HEK293 (cell line): ENCODE results near the gene CHMP1B.

Source experiments
- FEZF1 ChIP-seq: fragments of 450-650 bp; formaldehyde crosslinking; IDR thresholded peaks from 2 replicates; pipeline ENCODE4 v1.5.1; 2016; ENCODE audit warnings: missing biosample characterization, missing genetic modification characterization
- GLIS2 ChIP-seq: fragments of 450-650 bp; formaldehyde crosslinking; IDR thresholded peaks from 2 replicates; pipeline ENCODE4 v1.5.1; 2016; ENCODE audit warnings: missing biosample characterization, missing genetic modification characterization
- OSR2 ChIP-seq: fragments of 450-650 bp; formaldehyde crosslinking; IDR thresholded peaks from 2 replicates; pipeline ENCODE4 v1.5.1; 2016; ENCODE audit warnings: missing biosample characterization, missing genetic modification characterization
- PRDM10 ChIP-seq: fragments of 450-650 bp; formaldehyde crosslinking; IDR thresholded peaks from 2 replicates; pipeline ENCODE4 v1.5.1; 2016; ENCODE audit warnings: missing biosample characterization, missing genetic modification characterization
- SETDB1 ChIP-seq: IDR thresholded peaks from one replicate; pipeline ENCODE4 v1.6.1; 2017; ENCODE audit warnings: mild to moderate bottlenecking, low read length, moderate library complexity, mixed read lengths; ENCODE audit not compliant: insufficient read length
- SP2 ChIP-seq: fragments of 450-650 bp; formaldehyde crosslinking; IDR thresholded peaks from 2 replicates; pipeline ENCODE4 v1.5.1; 2016; ENCODE audit warnings: missing biosample characterization, missing genetic modification characterization
- ZBTB20 ChIP-seq: fragments of 450-650 bp; formaldehyde crosslinking; IDR thresholded peaks from 2 replicates; pipeline ENCODE4 v1.5.1; 2016; ENCODE audit warnings: missing biosample characterization, missing genetic modification characterization
- ZNF121 ChIP-seq: fragments of 450-650 bp; formaldehyde crosslinking; IDR thresholded peaks from 2 replicates; pipeline ENCODE4 v1.5.1; 2016; ENCODE audit warnings: missing biosample characterization, missing genetic modification characterization
- ZNF132 ChIP-seq: fragments of 450-650 bp; formaldehyde crosslinking; IDR thresholded peaks from 2 replicates; pipeline ENCODE4 v1.5.1; 2017; ENCODE audit warnings: missing biosample characterization, missing genetic modification characterization, borderline replicate concordance
- ZNF148 ChIP-seq: fragments of 450-650 bp; formaldehyde crosslinking; IDR thresholded peaks from 2 replicates; pipeline ENCODE4 v1.5.0; 2017; ENCODE audit warnings: missing biosample characterization, missing genetic modification characterization, borderline replicate concordance
- ZNF157 ChIP-seq: fragments of 450-650 bp; formaldehyde crosslinking; IDR thresholded peaks from 2 replicates; pipeline ENCODE4 v1.5.1; 2016; ENCODE audit warnings: missing biosample characterization, missing genetic modification characterization
- ZNF350 ChIP-seq: fragments of 450-650 bp; formaldehyde crosslinking; IDR thresholded peaks from 2 replicates; pipeline ENCODE4 v1.5.0; 2017; ENCODE audit warnings: missing biosample characterization, mild to moderate bottlenecking, missing genetic modification characterization
- ZNF354C ChIP-seq: fragments of 450-650 bp; formaldehyde crosslinking; IDR thresholded peaks from 2 replicates; pipeline ENCODE4 v1.5.1; 2016; ENCODE audit warnings: missing biosample characterization, missing genetic modification characterization, low read depth, borderline replicate concordance
- ZNF433 ChIP-seq: fragments of 450-650 bp; formaldehyde crosslinking; IDR thresholded peaks from 2 replicates; pipeline ENCODE4 v1.5.1; 2016; ENCODE audit warnings: missing biosample characterization, missing genetic modification characterization, low read depth
- ZNF48 ChIP-seq: fragments of 450-650 bp; formaldehyde crosslinking; IDR thresholded peaks from 2 replicates; pipeline ENCODE4 v1.5.1; 2016; ENCODE audit warnings: missing biosample characterization, missing genetic modification characterization
- ZNF510 ChIP-seq: fragments of 450-650 bp; formaldehyde crosslinking; IDR thresholded peaks from 2 replicates; pipeline ENCODE4 v1.5.1; 2018; ENCODE audit warnings: mild to moderate bottlenecking, missing genetic modification characterization, missing biosample characterization; ENCODE audit not compliant: insufficient replicate concordance
- ZNF585B ChIP-seq: fragments of 450-650 bp; formaldehyde crosslinking; IDR thresholded peaks from 2 replicates; pipeline ENCODE4 v1.5.1; 2016; ENCODE audit warnings: missing biosample characterization, missing genetic modification characterization
- ZNF621 ChIP-seq: fragments of 450-650 bp; formaldehyde crosslinking; IDR thresholded peaks from 2 replicates; pipeline ENCODE4 v1.5.1; 2017; ENCODE audit warnings: missing biosample characterization, missing genetic modification characterization
- ZNF623 ChIP-seq: fragments of 450-650 bp; formaldehyde crosslinking; IDR thresholded peaks from 2 replicates; pipeline ENCODE4 v1.5.1; 2016; ENCODE audit warnings: missing biosample characterization, missing genetic modification characterization
- ZNF654 ChIP-seq: fragments of 450-650 bp; formaldehyde crosslinking; IDR thresholded peaks from 2 replicates; pipeline ENCODE4 v1.5.1; 2016; ENCODE audit warnings: low read depth, missing biosample characterization, missing genetic modification characterization
- ZNF670 ChIP-seq: fragments of 450-650 bp; formaldehyde crosslinking; IDR thresholded peaks from 2 replicates; pipeline ENCODE4 v1.5.1; 2016; ENCODE audit warnings: missing biosample characterization, missing genetic modification characterization, low read depth
- ZNF776 ChIP-seq: fragments of 450-650 bp; formaldehyde crosslinking; IDR thresholded peaks from 2 replicates; pipeline ENCODE4 v1.5.0; 2017; ENCODE audit warnings: missing biosample characterization, missing genetic modification characterization, borderline replicate concordance
- ZNF777 ChIP-seq: fragments of 450-650 bp; formaldehyde crosslinking; IDR thresholded peaks from 2 replicates; pipeline ENCODE4 v1.5.1; 2017; ENCODE audit warnings: missing biosample characterization, missing genetic modification characterization, borderline replicate concordance
- ZSCAN18 ChIP-seq: fragments of 450-650 bp; formaldehyde crosslinking; IDR thresholded peaks from 2 replicates; pipeline ENCODE4 v1.5.1; 2016; ENCODE audit warnings: missing biosample characterization, missing genetic modification characterization
- TF ChIP-seq, protein P1 (sequence below): fragments of 450-650 bp; formaldehyde crosslinking; conservative IDR thresholded peaks from 2 replicates; pipeline ENCODE4 v1.5.1; 2016; ENCODE audit warnings: low read depth, missing biosample characterization, missing genetic modification characterization
- TF ChIP-seq, protein P2 (sequence below): fragments of 450-650 bp; formaldehyde crosslinking; IDR thresholded peaks from 2 replicates; pipeline ENCODE4 v1.5.1; 2016; ENCODE audit warnings: missing biosample characterization, missing genetic modification characterization

The CHMP1B gene

DNA sequence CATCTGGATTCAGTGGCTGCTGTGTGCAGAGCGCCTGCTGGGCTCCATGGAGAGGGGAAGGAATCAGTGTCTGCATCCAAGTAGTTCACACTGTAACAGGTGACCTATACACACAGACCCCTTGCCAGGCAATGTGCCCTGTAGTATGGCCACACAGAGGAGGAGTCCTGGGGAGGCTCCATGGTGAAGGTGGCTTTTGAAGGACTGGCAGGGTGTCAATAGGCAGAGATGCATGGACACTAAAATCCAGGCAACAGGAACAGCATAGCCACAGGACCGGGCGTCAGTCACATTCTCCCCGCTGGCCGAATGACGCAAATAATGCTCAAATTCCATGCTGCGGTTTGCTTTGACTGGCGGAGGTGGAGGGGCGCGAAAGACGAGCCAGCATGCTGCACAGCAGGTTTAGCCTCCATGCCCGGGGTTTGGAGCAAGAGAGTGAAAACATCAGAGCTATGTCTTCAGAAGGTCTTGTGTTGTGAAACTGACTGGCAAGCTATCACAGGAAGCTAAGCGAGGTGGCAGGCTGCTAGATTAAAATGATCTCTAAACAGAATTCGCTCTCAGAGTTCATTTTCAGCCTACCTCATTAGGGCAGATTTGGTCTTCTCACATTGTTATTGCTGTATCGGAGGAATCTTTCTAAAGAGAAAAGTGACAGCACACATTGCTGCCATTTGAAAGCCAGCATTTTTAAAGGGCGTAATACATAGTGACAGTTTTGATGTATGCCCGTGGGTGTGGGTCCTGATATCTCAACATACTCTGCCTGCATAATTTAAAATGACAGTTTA is 1.2 kb upstream of the CHMP1B start (continued):
- TF ChIP-seq PRDM10 (tag by site-specific recombination), result no peak
- no peak for TF ChIP-seq ZNF148 (tag by site-specific recombination)
- no peak for TF ChIP-seq ZNF621 (tag by site-specific recombination)
- TF ChIP-seq ZNF157, result no peak
- TF ChIP-seq ZNF350 (tag by site-specific recombination), result no peak
- no peak for TF ChIP-seq ZNF776 (tag by site-specific recombination)
- TF ChIP-seq SP2 (tag by site-specific recombination), result no peak; the same call in 1 of the 2 replicates
- TF ChIP-seq, protein P1, sequence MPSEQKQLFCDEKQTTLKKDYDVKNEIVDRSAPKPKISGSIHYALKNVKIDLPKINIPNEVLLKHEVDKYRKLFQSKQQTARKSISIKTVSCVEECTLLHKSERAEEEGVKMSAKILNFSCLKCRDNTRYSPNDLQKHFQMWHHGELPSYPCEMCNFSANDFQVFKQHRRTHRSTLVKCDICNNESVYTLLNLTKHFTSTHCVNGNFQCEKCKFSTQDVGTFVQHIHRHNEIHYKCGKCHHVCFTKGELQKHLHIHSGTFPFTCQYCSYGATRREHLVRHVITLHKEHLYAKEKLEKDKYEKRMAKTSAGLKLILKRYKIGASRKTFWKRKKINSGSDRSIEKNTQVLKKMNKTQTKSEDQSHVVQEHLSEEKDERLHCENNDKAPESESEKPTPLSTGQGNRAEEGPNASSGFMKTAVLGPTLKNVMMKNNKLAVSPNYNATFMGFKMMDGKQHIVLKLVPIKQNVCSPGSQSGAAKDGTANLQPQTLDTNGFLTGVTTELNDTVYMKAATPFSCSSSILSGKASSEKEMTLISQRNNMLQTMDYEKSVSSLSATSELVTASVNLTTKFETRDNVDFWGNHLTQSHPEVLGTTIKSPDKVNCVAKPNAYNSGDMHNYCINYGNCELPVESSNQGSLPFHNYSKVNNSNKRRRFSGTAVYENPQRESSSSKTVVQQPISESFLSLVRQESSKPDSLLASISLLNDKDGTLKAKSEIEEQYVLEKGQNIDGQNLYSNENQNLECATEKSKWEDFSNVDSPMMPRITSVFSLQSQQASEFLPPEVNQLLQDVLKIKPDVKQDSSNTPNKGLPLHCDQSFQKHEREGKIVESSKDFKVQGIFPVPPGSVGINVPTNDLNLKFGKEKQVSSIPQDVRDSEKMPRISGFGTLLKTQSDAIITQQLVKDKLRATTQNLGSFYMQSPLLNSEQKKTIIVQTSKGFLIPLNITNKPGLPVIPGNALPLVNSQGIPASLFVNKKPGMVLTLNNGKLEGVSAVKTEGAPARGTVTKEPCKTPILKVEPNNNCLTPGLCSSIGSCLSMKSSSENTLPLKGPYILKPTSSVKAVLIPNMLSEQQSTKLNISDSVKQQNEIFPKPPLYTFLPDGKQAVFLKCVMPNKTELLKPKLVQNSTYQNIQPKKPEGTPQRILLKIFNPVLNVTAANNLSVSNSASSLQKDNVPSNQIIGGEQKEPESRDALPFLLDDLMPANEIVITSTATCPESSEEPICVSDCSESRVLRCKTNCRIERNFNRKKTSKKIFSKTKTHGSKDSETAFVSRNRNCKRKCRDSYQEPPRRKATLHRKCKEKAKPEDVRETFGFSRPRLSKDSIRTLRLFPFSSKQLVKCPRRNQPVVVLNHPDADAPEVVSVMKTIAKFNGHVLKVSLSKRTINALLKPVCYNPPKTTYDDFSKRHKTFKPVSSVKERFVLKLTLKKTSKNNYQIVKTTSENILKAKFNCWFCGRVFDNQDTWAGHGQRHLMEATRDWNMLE, result no peak
- no peak for TF ChIP-seq ZNF48 (tag by site-specific recombination)
- TF ChIP-seq SETDB1, result no peak
- TF ChIP-seq ZNF121 (tag by site-specific recombination), result no peak
- TF ChIP-seq GLIS2 (tag by site-specific recombination), result peak; percentile 52; the same call in 1 of the 2 replicates
- TF ChIP-seq ZNF510 (tag by site-specific recombination), result no peak
- TF ChIP-seq ZNF670 (tag by site-specific recombination), result no peak
- TF ChIP-seq ZNF132, result no peak
- TF ChIP-seq FEZF1 (tag by site-specific recombination), result peak; percentile 67; the same call in 1 of the 2 replicates
- no peak for TF ChIP-seq ZNF433 (tag by site-specific recombination)
- TF ChIP-seq, protein P2, sequence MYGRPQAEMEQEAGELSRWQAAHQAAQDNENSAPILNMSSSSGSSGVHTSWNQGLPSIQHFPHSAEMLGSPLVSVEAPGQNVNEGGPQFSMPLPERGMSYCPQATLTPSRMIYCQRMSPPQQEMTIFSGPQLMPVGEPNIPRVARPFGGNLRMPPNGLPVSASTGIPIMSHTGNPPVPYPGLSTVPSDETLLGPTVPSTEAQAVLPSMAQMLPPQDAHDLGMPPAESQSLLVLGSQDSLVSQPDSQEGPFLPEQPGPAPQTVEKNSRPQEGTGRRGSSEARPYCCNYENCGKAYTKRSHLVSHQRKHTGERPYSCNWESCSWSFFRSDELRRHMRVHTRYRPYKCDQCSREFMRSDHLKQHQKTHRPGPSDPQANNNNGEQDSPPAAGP (tag by site-specific recombination), result 0 out of 2 replicates have a peak, but pooled peaks have one; percentile 25
- TF ChIP-seq ZNF623, result no peak
- TF ChIP-seq ZBTB20 (tag by site-specific recombination), result peak; percentile 88
- no peak for TF ChIP-seq ZNF354C (tag by site-specific recombination)
- TF ChIP-seq ZNF654, result no peak
- no peak for TF ChIP-seq ZNF777 (tag by site-specific recombination)
- no peak for TF ChIP-seq ZSCAN18
- TF ChIP-seq OSR2 (tag by site-specific recombination), result 0 out of 2 replicates have a peak, but pooled peaks have one; percentile 12
- no peak for TF ChIP-seq ZNF585B (tag by site-specific recombination)
